AG10803 (cell line): Measurements from ENCODE around the gene ABL1.

Experiments
- DNase-seq: peaks from one replicate; pipeline ENCODE4 v3.0.0; 2010; ENCODE audit warnings: low read depth
- H3K4me3 ChIP-seq: 2 replicates; pipeline ENCODE4 v1.5.1; 2011; ENCODE audit warnings: mild to moderate bottlenecking, low read length, control low read depth
- CTCF ChIP-seq: conservative IDR thresholded peaks from 2 replicates; pipeline ENCODE4 v1.5.1; 2011; ENCODE audit warnings: mild to moderate bottlenecking, low read length, control low read depth, inconsistent platforms

ABL1 gene

DNA sequence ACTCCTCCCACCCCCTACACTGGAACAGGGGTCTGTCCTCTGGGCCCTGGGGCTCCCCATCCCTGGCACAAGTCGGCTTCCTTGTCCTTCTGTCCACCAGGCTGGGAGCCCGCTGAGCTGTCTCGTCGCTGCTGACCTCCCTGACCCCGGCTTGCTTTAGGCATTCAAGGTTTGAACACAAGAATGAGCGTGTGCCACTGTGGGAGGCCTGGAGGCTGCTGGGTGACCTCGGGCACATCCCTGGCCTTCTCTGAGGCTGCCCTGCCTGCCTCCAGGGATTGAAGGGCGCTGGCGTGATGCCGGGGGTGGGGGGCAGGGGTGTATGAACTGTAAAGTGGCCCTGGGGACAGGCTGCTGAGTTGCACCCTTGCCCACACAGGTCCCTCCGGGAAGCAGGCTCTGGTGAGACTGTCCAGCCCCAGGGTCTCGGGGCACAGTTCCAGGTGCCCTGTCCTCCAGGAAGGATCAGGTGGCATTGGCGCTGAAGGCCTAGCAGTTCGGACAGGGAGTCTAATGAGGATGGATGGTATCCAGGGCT is 85.8 kb downstream of the ABL1 start:
- no peak for TF ChIP-seq CTCF
- no peak for DNase-seq
- H3K4me3 ChIP-seq: no peak overlapping the region

DNA sequence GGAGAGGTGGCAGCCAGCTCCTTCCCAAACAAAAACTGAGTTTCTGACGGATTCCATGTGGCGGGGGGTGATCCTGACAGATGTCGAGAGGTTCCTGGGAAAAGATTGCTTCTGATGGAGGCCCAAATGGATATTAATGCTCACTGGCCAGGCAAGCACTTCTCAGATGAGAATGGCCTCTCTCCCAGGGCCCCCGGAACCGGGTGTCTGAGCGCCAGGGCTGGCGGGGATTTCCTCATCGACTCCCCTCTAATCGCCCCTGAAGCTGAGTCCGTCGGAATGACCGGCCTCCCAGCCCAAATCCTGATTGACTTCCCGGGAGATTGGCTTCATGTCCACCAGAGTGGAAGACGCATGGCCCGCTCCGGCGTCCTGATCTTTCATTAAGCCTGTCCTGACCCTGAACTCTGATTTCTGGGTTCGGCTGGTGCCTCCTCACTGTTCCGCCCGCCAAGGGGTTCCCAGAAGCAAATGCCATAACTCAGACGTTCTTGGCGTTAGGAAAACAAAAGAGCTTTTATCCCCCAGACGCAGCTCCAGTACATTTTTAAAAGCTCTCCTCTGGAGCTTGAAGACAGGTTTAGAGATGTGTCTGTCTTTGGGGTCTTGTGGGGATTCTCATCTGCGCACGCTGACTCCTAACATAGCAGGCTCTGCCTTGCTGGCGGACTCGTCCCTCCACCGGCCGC is 86.4 kb downstream of the ABL1 start:
- no peak overlapping the region for H3K4me3 ChIP-seq
- no peak for DNase-seq
- TF ChIP-seq CTCF: no peak

- DNase-seq: no peak
- no peak for TF ChIP-seq CTCF
- no peak overlapping the region for H3K4me3 ChIP-seq
Observed at GRCh38 chr9:130921989-130922892, 87.2 kb downstream of the ABL1 start.

DNA sequence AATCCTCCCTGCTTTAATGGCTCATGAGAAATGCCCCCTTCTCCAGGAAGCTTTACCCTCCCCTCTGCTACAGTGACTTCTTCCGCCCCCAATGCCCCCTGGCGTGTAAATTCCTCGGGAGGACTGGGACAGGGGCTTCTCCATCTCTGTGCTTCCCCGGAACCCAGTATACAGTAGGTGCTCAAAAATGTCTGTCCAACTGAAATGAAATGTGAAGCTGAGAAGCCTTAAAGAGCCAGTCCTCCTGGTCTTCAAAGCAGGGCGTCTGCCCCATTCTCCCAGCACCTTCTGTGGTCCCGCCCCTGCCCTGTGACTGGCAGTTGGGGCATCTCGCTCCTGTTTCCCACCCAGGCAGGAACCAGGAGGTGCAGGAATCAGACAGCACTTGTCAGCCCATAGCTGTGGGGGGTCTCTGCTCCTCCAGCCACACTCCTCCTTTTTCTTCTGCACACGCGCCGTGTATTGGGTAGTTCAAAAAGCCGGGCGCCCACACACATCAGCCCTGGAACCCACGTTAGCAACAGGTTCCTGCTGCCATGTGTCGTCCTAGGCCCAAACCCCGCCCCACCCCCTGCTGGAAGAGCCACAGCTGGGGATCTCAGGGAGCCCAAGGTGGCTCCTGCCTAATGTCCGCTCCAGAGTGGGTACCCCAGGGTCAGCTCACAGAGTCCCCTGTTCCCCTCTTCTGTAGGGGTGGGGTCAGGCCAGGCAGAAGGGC is 88.0 kb downstream of the ABL1 start:
- no peak for TF ChIP-seq CTCF

GRCh38 chr9:130923611-130924447 is 88.8 kb downstream of the ABL1 start:
- TF ChIP-seq CTCF: no peak
- DNase-seq: no peak
- no peak overlapping the region for H3K4me3 ChIP-seq

More for the DNA sequence above, 88.0 kb downstream of the ABL1 start:
- DNase-seq: no peak
- H3K4me3 ChIP-seq: no peak overlapping the region

DNA sequence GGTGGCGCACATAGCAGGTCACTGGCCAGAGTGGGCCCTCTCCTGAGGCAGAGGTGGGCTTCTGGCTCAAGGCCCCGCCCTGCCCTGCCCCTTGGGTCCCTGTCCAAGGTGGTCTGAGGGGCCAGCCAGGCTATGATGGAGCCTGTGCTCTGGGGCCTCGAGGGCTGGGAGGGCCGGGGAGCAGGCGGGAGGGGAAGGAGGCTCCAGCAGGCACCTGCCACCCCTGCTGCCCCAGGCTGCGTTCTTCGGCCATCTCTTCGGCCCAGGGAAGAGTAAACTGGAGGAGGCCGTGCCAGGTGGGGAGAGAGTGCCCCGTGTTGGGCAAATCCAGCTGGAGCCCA is 89.4 kb downstream of the ABL1 start:
- TF ChIP-seq CTCF: no peak
- H3K4me3 ChIP-seq: no peak overlapping the region
- no peak for DNase-seq
